Limb (tissue), 2 donors: ENCODE data around the gene SNRPA.
"Not testable (repeated sequence)": the region's sequence is repeated elsewhere in the genome, so short reads cannot be mapped to it uniquely, and the experiment has no call there.

Experiments
- DNase-seq, 2 donors: peaks; one replicate each; pipeline ENCODE4 v3.0.0-alpha.2; 2016; ENCODE audit errors: extremely low spot score in 2 of 2

Gene SNRPA

DNA sequence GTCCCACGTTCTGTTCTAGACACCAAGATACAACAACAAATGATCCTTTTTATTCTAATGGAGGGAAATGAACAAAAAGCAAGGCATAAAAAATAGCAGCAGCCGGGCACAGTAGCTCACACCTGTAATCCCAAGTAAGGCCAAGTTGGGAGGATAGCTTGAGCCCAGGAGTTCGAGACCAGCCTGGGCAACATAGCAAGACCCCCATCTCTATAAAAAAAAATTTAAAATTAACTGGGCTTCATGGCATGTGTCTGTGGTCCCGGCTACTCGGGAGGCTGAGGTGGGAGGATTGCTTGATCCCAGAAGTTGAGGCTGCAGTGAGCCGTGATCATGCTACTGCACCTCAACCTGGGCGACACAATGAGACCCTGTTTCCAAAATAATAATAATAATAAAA is 25.4 kb downstream of the SNRPA start:
- DNase-seq, result no peak

DNA sequence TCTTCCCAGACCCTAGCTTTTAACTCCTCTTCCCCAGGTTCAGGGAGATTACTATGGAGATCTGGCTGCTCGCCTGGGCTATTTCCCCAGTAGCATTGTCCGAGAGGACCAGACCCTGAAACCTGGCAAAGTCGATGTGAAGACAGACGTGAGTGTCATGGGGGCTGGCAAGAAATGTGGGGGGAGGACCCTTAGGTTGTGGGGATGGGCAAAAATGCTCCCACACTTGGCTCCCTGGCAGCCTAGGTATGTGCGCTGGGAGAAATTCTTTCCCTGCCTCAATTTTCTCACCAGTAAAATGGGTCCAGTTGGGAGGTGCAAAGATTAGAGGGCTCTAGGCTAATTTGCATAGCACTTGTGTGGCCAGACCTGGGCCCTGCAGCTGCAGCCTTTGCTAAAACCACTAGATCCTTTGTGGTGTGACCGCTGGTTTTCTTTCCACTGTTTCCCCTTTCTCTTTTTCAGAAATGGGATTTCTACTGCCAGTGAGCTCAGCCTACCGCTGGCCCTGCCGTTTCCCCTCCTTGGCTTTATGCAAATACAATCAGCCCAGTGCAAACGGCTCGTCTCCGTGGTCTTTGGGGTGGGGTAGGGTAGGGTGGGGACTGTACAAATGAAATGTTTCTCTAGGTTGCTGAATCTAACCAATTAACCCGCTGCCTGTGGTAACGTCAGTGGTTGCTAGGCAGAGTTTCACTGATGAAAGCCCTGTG is 26.1 kb downstream of the SNRPA start:
- peak; percentile 91 to 93 for DNase-seq

DNA sequence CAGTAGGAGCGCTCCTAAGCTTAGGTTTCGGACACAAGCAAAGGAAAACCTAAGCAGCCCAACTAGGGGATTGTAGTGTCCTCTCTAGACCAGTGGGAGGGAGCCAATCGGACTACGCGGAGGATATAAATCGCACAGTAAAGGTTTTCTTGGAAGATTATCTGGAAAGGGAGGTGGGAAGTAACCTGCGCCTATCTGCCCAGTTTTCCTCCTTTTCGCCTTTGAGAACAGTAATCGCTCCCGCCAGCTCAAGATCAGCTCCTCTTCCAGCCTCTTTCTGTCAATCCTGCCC is 26.6 kb downstream of the SNRPA start:
- no peak for DNase-seq

GRCh38 chr19:40777937-40778705 is 27.1 kb downstream of the SNRPA start, which contains the start of gene RAB4B:
TSS of gene RAB4B (plus strand) at chr19:40778247. CDS start at chr19:40778376, 129 bp downstream.
- peak; percentile 99 to 100 for DNase-seq

GRCh38 chr19:40778706-40779284 is 27.8 kb downstream of the SNRPA start:
- DNase-seq, result no peak

GRCh38 chr19:40780582-40780981 is 29.6 kb downstream of the SNRPA start:
- DNase-seq, result no peak

DNA sequence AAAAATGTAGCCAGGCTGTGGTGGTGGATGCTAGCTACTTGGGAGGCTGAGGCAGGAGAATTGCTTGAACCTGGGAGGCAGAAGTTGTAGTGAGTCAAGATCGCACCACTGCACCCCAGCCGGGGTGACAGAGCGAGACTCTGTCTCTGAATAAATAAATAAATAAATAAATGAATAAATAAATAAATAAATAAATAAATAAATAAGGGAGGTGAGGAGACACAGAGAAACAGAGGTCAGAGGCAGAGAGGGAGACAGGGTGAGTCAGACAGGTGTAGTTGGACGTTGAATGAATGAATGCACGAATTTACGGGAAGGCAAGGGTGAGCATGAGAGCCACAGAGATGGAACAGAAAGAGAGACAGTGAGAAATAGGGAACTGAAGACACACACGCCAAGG is 30.1 kb downstream of the SNRPA start:
- DNase-seq, result no peak

DNA sequence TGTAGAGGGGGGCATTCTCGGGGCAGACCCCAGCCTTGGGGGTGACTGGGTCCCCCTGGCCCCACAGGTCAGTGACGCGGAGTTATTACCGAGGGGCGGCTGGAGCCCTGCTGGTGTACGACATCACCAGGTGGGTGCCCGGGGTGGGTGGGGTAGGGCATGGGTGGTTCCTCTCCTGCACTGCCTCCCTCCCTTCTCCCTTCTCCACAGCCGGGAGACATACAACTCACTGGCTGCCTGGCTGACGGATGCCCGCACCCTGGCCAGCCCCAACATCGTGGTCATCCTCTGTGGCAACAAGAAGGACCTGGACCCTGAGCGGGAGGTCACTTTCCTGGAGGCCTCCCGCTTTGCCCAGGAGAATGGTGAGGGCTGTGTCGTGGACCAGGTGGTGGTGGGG is 32.7 kb downstream of the SNRPA start:
- DNase-seq, result no peak

DNA sequence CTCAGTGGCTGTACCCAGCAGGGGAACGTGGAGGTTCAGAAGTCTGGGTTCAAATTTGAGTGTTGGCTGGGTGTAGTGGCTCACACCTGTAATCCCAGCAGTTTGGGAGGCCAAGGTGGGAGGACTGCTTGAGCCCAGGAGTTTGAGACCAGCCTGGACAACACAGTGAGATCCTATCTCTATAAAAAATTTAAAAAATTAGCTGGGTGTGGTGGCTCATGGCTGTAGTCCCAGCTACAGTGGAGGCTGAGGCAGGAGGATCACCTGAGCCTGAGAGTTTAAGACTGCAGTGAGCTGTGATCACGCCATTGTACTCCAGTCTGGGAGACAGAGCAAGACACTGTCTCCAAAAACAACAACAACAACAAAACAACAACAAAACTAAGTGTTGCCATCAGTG is 33.1 kb downstream of the SNRPA start:
- not testable (repeated sequence) for DNase-seq

DNA sequence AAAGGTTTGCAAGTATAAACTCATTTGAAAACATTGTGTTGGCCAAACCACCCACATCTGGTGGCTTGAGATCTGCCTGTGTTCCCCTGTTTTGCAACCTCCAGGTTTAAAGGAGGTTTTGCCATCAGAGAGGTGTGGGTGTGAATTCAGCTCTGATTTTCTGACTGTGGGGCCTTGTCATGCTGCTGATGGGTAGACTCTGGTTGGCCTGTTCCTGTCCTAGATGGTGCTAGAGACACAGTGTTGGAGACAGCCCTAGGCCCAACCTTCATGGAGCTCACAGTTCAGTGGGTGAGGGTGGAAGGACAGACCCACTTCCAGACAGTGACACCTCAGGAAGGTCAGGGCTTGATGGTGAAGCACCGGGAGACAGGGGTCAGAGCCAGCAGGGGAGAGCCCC is 34.5 kb downstream of the SNRPA start:
- DNase-seq, result no peak

DNA sequence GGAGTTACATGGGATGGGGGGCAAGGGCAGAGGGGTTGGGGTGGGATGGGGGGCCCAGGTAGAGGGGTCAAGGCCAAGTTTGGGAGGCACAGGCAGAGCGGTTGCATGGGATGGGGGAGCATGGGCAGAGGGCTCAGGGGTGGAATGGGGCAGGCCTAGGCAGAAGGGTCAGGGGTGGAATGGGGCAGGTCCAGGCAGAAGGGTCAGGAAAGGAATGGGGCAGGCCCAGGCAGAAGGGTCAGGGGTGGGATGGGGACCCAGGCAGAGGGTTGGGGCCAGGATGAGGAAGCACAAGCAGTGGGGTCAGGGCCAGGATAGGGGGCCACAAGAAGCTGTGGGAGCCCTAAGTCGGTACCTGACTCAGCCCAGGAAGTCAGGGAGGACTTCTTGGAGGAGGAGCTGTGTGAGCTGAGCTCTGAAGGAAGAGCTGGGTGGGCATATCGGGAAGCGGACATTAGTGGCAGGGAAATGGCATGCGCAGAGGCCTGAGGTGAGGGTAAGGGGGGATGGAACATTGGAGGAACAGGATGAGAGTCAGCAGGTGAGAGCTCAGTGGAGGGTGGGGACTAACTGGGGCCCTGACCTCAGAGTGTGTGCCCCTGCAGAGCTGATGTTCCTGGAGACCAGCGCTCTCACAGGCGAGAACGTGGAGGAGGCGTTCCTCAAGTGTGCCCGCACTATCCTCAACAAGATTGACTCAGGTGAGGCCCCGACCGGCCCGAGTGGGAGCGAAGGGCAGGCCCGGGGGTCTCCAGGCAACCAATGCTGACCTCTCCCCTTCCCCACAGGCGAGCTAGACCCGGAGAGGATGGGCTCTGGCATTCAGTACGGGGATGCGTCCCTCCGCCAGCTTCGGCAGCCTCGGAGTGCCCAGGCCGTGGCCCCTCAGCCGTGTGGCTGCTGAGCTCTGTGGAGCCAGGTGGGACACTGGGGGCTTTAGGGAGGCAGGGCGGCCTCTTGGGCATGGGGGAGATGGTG is 35.3 kb downstream of the SNRPA start:
- no peak for DNase-seq

- DNase-seq, result no peak
Observed at GRCh38 chr19:40791349-40791748, 40.3 kb downstream of the SNRPA start.

DNA sequence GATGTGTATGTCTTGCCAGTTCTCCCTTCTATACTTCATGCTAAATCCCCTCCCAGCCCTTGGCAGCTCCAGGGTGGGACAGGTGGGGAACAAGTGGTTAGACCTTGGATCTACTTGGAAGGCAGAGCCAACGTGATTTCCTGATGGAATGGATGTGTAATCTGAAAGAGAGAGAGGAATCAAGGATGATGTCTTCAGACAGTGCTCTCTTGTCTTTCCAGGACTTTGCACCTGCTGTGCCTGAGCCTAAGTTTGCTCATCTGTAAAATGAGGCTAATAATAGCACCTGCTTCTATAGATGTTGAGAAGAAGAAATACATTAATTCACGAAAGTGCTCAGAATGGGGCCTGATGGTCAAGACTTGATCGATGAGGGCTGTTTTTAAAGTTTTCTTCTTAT is 41.0 kb downstream of the SNRPA start:
- DNase-seq, result no peak

DNA sequence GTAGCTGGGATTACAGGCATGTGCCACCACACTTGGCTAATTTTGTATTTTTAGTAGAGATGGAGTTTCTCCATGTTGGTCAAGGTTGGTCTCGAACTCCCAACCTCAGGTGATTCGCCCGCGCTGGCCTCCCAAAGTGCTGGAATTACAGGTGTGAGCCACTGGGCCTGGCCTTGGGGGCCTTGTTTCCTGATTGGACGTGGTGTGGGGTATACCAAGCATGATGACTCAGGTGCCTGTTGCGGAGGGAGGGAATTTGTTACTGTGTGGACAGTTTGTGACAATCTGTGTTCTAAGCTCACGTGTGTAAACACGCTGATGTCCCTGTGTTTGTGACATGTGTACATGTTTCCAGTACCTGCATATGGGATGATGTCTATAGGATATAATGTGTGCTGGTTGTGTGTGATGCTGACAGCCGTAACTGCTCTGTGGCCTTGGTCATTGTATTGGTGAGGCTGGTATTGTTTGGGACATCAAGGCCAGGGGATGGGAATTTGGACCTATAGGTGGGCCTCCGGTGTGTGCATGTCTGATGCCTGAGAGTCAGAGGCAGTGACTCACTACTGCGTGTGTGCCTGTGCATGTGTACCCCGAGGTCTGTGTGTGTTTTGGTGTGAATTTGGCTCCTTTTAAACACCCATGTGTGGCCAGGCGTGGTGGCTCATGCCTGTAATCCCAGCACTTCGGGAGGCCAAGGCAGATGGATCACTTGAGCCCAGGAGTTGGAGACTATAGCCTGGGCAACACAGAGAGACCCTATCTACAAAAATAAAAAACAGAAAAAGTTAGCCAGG is 46.4 kb downstream of the SNRPA start:
- DNase-seq, result no peak

GRCh38 chr19:40797963-40798682 is 47.1 kb downstream of the SNRPA start:
- DNase-seq, result no peak

DNA sequence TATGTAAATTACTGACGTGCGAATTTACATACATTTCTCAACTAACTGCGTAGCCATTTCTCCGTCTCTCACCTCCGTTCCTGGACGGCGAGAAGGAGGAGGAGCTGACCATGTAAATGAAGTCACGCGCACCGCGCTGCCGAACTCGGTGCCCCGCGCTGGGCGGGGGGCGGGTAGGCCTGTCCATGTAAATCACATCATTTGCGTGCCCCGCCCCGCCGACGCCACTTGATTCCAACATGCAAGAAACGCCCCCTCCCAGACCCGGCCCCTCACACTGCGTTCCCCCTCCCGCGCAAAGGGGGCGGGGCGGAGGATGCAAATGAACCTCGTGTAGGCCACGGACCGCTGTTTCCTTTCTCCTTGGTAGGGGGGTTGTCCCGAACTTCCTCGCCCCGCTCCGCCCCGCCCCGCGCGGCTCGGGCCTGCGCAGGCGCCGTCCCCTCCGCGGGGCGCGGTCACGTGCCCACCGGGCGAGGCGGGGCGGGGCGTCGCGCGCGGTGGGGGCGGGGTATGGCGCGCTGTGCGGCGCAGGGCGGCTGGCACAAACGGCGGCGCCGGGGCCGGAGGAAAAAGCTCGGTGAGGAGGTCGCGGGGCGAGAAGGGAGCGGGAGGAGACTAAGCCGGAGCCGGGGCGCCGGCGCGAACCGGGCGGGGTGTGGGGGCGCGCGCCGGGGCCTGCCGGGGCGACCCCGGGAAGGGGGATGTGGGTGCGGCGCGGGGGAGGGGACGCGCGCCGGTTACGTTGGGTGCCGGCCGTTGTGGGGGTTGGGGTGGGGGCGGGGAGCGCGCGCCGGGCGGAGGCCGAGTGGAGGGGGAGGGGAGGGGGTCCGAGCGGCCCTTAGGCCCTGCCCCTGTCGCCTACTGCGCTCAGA is 47.9 kb downstream of the SNRPA start, which contains the start of gene EGLN2:
Gene EGLN2 (plus strand): TSS at position 509 of the 875 bp plus-strand sequence. CDS start 1,382 bp downstream, outside the sequence.
- peak; percentile 99 to 100 for DNase-seq

GRCh38 chr19:40799558-40800338 is 48.7 kb downstream of the SNRPA start:
- peak in 1 of 2 donors; percentile 68 for DNase-seq

GRCh38 chr19:40800339-40800996 is 49.5 kb downstream of the SNRPA start:
- DNase-seq, result no peak
